ENCODE data around the gene IRGC. TPM values are rescaled to one million over a fixed set of nuclear protein-coding genes. Genes with fewer than 3 reads are reported as not detected.

Gene IRGC
- polyA plus RNA-seq, 4 donors, result not detected

GRCh38 chr19:43721469-43722048 is 5.7 kb downstream of the IRGC start:
- DNase-seq (ENCODE audit: low read depth in 4 of 4, low spot score in 3 of 4), result no peak

DNA sequence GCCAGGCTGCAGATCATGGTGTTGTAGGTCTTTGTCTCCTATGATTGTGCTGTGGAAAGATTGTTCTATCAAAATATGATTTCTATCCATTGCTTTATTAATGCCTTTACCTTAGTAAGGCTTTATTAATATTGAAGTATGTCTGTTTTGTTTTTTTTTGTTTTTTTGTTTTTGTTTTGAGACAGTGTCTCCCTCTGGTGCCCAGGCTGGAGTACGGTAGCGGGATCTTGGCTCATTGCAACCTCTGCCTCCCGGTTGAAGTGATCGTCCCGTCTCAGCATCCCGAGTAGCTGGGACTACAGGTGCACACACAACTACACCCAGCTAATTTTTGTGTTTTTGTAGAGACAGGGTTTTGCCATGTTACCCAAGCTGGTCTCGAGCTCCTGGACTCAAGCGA is 7.7 kb downstream of the IRGC start:
- DNase-seq (ENCODE audit: low read depth in 4 of 4, low spot score in 3 of 4), result no peak

- no peak for DNase-seq (ENCODE audit: low read depth in 4 of 4, low spot score in 3 of 4)
These were observed 9.0 kb downstream of the IRGC start for GRCh38 chr19:43724896-43725295.

- no peak for DNase-seq (ENCODE audit: low read depth in 4 of 4, low spot score in 3 of 4)
These were observed 9.6 kb downstream of the IRGC start for GRCh38 chr19:43725468-43725867.

GRCh38 chr19:43726736-43727592 is 11.1 kb downstream of the IRGC start:
- no peak for DNase-seq (ENCODE audit: low read depth in 4 of 4, low spot score in 3 of 4)

DNA sequence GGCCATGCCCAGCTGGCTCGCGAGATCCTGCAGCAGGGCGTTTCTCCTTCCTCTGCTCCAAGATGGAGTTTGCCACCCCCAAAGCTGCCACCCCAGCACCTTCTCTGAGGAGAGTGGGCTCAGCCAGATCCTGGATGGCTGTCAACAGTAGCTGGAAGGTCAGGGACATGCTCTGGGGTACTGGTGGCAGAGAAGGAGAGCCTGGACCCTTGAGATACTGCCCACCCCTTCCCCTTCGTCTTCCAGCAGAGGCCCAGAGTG is 11.6 kb downstream of the IRGC start:
- no peak for DNase-seq (ENCODE audit: low read depth in 4 of 4, low spot score in 3 of 4)

- DNase-seq (ENCODE audit: low read depth in 4 of 4, low spot score in 3 of 4), result no peak
These were observed 14.0 kb downstream of the IRGC start for GRCh38 chr19:43729919-43730318.

GRCh38 chr19:43731346-43731745 is 15.5 kb downstream of the IRGC start:
- DNase-seq (ENCODE audit: low read depth in 4 of 4, low spot score in 3 of 4), result no peak

DNA sequence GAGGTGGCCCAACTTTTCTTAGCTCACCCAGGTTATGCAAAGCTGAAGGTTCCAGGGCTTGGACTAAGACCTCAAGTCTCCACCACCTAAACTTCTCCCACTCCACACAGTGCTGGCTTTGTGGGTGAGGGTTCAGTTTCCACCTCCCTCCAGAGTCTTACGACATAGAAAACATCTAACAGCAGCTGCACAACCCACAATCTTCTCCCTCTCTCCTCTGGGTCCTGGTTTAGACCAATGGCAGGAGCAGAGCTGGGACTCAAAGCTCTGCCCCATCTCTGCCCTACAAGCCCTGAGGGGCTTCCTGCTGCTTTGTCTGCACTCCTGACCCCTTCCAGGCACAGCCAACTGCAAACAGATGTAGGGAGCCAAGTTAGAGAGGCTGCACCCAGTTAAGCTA is 16.0 kb downstream of the IRGC start:
- no peak for DNase-seq (ENCODE audit: low read depth in 4 of 4, low spot score in 3 of 4)

- no peak for DNase-seq (ENCODE audit: low read depth in 4 of 4, low spot score in 3 of 4)
These were observed 19.1 kb downstream of the IRGC start for GRCh38 chr19:43735013-43735412.

DNA sequence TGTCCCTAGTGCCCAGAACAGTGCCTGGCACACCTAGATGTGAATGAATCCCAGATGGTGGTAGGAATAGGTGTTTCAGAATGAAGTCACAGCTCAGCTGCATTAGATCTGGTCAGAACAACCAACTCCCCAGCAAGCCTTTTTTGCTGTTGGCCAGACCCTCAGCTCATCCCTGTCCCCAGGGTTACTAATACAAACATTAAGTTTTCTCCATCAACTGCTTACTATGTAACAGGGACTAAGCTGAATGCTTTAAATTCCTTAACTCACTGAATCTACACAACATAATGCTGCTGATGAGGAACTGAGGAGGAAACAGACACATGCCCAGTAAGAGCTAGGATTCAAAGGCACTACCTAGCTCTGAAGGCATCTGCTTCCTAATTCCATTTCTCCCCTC is 20.1 kb downstream of the IRGC start:
- no peak for DNase-seq (ENCODE audit: low read depth in 4 of 4, low spot score in 3 of 4)

DNA sequence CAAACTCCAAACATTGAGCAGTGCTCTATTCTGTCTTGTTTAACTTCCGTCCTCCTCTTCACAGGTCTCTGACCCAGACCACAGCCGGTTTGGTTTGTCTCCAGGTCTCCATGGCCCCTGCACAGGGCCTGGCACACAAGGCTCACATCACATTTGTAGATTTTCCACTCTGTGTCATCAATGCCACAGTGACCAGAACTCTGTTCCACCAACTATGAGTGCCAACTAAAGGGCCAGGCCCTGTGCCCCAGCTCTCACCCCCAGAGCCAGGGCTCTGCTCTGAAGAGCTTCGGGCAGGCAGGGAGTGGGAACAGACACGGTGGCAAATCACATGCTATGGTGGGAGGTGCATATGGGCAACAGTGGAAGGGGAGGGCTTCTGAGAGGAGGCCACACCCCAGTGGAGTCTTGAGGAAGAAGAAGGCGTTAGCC is 22.9 kb downstream of the IRGC start:
- DNase-seq (ENCODE audit: low read depth in 4 of 4, low spot score in 3 of 4), result no peak

GRCh38 chr19:43739439-43740235 is 23.8 kb downstream of the IRGC start:
- no peak for DNase-seq (ENCODE audit: low read depth in 4 of 4, low spot score in 3 of 4)

- DNase-seq (ENCODE audit: low read depth in 4 of 4, low spot score in 3 of 4), result no peak
These were observed 25.4 kb downstream of the IRGC start for GRCh38 chr19:43741075-43741825.

- DNase-seq (ENCODE audit: low read depth in 4 of 4, low spot score in 3 of 4), result no peak
These were observed 27.2 kb downstream of the IRGC start for GRCh38 chr19:43743059-43743458.

GRCh38 chr19:43747557-43748204 is 31.8 kb downstream of the IRGC start:
- DNase-seq (ENCODE audit: low read depth in 4 of 4, low spot score in 3 of 4), result no peak

GRCh38 chr19:43748205-43748594 is 32.3 kb downstream of the IRGC start:
- no peak for DNase-seq (ENCODE audit: low read depth in 4 of 4, low spot score in 3 of 4)

DNA sequence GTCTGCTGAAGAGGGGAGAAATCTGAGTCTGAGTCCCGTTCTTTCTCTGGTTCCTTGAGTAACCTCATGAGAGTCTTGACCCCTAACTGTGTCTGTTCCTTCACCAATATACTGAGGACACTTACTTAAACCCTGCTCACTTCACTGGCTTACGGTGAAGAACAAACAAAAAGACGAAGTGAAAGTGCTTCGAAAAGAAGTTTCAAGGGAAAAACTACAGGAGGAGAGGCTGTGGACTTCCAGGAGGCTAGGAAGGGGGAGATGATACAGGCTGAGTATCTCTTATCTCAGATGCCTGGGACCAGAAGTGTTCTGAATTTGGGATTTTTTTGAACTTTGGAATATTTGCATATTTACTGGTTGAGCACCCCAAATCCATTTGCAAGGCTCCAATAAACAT is 32.8 kb downstream of the IRGC start:
- no peak for DNase-seq (ENCODE audit: low read depth in 4 of 4, low spot score in 3 of 4)

- DNase-seq (ENCODE audit: low read depth in 4 of 4, low spot score in 3 of 4), result no peak
These were observed 33.3 kb downstream of the IRGC start for GRCh38 chr19:43749152-43749551.

GRCh38 chr19:43749898-43750297 is 34.0 kb downstream of the IRGC start:
- DNase-seq (ENCODE audit: low read depth in 4 of 4, low spot score in 3 of 4), result no peak
